Endodermal cell (in vitro differentiated cells): Measurements from ENCODE around the gene MMP2. TPM values are rescaled to one million over a fixed set of nuclear protein-coding genes. Genes with fewer than 3 reads are reported as not detected.

Experiments
- DNase-seq: peaks from one replicate; pipeline ENCODE4 v3.0.0-alpha.2; 2017
- H3K27ac ChIP-seq: 2 replicates; pipeline ENCODE4 v1.5.1; 2013; ENCODE audit warnings: mild to moderate bottlenecking, low read depth, low read length, moderate library complexity
- H3K27me3 ChIP-seq: 2 replicates; pipeline ENCODE4 v1.6.1; 2013; ENCODE audit warnings: mild to moderate bottlenecking, low read length, moderate library complexity; ENCODE audit not compliant: insufficient read depth, control insufficient read depth, poor library complexity, severe bottlenecking
- H3K36me3 ChIP-seq: 2 replicates; pipeline ENCODE4 v1.7.0; 2013; ENCODE audit warnings: mild to moderate bottlenecking, low read length, moderate library complexity; ENCODE audit not compliant: control insufficient read depth, insufficient read depth
- H3K4me1 ChIP-seq: one replicate; pipeline ENCODE4 v1.7.0; 2013; ENCODE audit warnings: low read length; ENCODE audit not compliant: control insufficient read depth, insufficient read depth
- H3K4me3 ChIP-seq: 2 replicates; pipeline ENCODE4 v1.5.1; 2013; ENCODE audit warnings: mild to moderate bottlenecking, low read length, moderate library complexity
- H3K9ac ChIP-seq: 2 replicates; pipeline ENCODE4 v1.6.1; 2013; ENCODE audit warnings: mild to moderate bottlenecking, low read length, moderate library complexity; ENCODE audit not compliant: poor library complexity, severe bottlenecking; ENCODE audit errors: extremely low read depth
- H3K9me3 ChIP-seq: 2 replicates; pipeline ENCODE4 v1.6.1; 2013; ENCODE audit warnings: mild to moderate bottlenecking, low read length, moderate library complexity; ENCODE audit not compliant: control insufficient read depth
- H3K27ac Mint-ChIP-seq: 2 replicates; pipeline ENCODE4 v1.8.0; 2020; ENCODE audit warnings: mixed read lengths
- H3K27me3 Mint-ChIP-seq: 2 replicates; pipeline ENCODE4 v1.8.0; 2021; ENCODE audit warnings: mild to moderate bottlenecking, mixed read lengths; ENCODE audit not compliant: insufficient read depth
- H3K36me3 Mint-ChIP-seq: 2 replicates; pipeline ENCODE4 v1.8.0; 2020; ENCODE audit warnings: low read depth, mixed read lengths
- H3K4me1 Mint-ChIP-seq: 2 replicates; pipeline ENCODE4 v1.8.0; 2020; ENCODE audit warnings: mixed read lengths
- H3K4me3 Mint-ChIP-seq: 2 replicates; pipeline ENCODE4 v1.8.0; 2020; ENCODE audit warnings: mild to moderate bottlenecking, moderate library complexity, mixed read lengths
- H3K9me3 Mint-ChIP-seq: 2 replicates; pipeline ENCODE4 v1.8.0; 2020; ENCODE audit warnings: mild to moderate bottlenecking, mixed read lengths
- WGBS, 2 experiments: methylation state at CpG; one replicate each; pipeline versions ENCODE4 v1.1.5 to v1.1.7; 2013; ENCODE audit warnings: missing lambda C conversion rate in 2 of 2, mixed read lengths in 1 of 2; ENCODE audit not compliant: insufficient coverage in 1 of 2, insufficient read length in 1 of 2; 5-methylcytosine and 5-hydroxymethylcytosine counted together
- total RNA-seq, 2 donors: library from RNA; stranded (reverse); fragmentation: NEBNext Ultra II Directional in 1 of 2; extraction: Animal tissue kit (Norgen Biotek cat#: 25700) in 1 of 2; gene quantifications; 2 replicates in 1 of 2; 3 replicates in 1 of 2; pipeline ENCODE4 v1.2.1, GENCODE V29; 2021
- TF ChIP-seq, protein P1 (sequence below): fragments of 200-600 bp; sonication (generic); conservative IDR thresholded peaks from 2 replicates; pipeline ENCODE4 v1.5.0; 2021; ENCODE audit warnings: antibody characterized with exemption, mild to moderate bottlenecking

MMP2 gene
- total RNA-seq, 2 donors from 2014 or later, result 65.0 to 80.4 TPM

DNA sequence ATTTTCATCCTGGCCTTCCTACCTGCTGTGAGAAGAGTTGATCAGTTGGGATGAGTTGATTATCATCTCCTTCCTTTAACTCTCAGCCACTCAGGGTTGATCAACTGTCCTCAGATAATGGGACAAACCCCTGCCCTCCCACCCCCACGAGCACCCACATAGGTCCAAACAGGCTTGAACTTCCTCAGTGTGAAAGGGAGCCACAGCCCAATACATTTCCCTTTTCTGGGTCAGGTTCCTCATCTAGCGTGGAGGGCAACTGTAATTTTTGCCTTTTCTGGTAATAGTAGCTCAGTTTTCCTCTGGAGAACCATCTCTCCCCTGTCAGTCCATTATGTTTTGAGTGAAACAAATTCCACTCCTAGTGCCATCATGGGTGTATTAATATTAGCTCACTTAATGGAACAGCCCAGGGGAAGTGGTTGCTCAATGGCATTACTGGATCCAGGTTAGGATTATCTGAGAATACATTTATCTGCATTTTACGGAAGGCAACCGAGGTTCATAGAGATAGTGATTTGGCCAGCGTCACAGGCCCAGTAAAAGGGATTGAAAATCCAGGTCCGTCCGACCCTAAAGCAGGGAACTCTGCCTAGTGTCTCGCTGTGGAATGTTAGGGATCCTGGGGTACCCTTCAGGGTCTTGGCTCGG is 29.4 kb downstream of the MMP2 start:
- WGBS, 2 experiments, result 77 to 78% methylated on average over 4 to 9 of the region's 9 CpGs
- no peak overlapping the region for H3K27ac ChIP-seq
- H3K9ac ChIP-seq, result no peak overlapping the region

DNA sequence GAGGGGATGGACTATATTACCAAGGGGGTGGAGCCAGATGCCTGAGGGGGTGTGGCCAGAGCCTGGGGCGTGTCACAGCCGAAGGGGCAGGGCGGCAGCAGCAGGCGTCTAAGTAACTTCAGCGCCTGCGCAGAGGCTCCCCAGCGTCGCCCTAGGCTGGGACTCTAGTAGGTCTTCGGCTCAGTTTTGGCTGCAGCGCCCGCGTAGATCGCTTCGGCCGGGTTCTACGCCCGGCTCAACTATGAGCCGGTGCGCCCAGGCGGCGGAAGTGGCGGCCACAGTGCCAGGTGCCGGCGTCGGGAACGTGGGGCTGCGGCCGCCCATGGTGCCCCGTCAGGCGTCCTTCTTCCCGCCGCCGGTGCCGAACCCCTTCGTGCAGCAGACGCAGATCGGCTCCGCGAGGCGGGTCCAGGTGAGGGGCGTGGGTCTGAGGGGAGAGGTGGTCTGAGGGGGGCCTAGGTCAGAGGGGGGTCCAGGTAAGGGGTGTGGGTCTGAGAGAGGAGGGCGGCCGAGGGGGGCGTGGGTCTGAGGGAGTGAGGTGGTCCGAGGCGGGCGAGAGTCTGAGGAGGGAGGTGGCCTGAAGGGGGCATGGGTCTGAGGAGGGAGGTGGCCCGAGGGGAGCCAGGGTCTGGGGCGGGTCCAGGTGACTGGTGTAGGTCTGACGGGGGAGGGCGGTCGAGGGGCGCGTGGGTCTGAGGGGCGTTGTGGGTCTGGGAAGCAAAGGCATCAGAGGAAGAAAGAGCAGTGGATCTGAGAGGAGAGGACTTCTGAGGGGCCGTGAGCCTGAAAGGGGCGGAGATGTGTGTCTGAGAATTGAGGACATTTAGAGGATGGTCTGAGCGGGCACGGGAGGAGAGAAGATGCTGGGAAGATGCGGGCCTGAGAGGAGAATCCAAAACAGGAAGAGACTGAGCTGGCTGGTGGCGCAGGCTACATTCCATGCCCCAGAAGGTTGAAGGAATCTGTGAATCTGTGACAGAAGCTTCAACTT is 30.2 kb downstream of the MMP2 start, which contains the start of gene LPCAT2:
LPCAT2 (plus strand) TSS at position 132 of the 991 bp plus-strand sequence; CDS start at position 242, 110 bp downstream.
- Histone ChIP-seq H3K9me3 (peaks cover 23% of the 10 kb centered on the region), H3K9ac (peak within 1 kb of the TSS; percentile 21), H3K27me3 (no peaks in the 10 kb centered on the region), H3K4me1 (peaks cover 5% of the 10 kb centered on the region), H3K4me3 (peak within 1 kb of the TSS; percentile 75), H3K27ac (no peak within 1 kb of the TSS), H3K36me3 (peaks cover 4% of the 10 kb centered on the region)
- Mint-ChIP-seq H3K4me3 (peak within 1 kb of the TSS; percentile 80), H3K4me1 (peaks cover 15% of the 10 kb centered on the region), H3K27me3 (peaks cover 6% of the 10 kb centered on the region), H3K9me3 (peaks cover 24% of the 10 kb centered on the region), H3K36me3 (peaks cover 27% of the 10 kb centered on the region), H3K27ac (peak within 1 kb of the TSS; percentile 81)
- 10 to 26% methylated on average over 14 to 61 of the region's 61 CpGs for WGBS, 2 experiments
- TF ChIP-seq, protein P1, sequence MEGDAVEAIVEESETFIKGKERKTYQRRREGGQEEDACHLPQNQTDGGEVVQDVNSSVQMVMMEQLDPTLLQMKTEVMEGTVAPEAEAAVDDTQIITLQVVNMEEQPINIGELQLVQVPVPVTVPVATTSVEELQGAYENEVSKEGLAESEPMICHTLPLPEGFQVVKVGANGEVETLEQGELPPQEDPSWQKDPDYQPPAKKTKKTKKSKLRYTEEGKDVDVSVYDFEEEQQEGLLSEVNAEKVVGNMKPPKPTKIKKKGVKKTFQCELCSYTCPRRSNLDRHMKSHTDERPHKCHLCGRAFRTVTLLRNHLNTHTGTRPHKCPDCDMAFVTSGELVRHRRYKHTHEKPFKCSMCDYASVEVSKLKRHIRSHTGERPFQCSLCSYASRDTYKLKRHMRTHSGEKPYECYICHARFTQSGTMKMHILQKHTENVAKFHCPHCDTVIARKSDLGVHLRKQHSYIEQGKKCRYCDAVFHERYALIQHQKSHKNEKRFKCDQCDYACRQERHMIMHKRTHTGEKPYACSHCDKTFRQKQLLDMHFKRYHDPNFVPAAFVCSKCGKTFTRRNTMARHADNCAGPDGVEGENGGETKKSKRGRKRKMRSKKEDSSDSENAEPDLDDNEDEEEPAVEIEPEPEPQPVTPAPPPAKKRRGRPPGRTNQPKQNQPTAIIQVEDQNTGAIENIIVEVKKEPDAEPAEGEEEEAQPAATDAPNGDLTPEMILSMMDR, result peak; percentile 37
- peak; percentile 98 for DNase-seq

More for the DNA sequence above, 29.4 kb downstream of the MMP2 start:
- Histone ChIP-seq H3K9me3 (peaks cover 19% of the 10 kb centered on the region), H3K4me3 (no peak overlapping the region), H3K27me3 (no peaks in the 10 kb centered on the region), H3K36me3 (peaks cover 4% of the 10 kb centered on the region), H3K4me1 (peaks cover 5% of the 10 kb centered on the region)
- TF ChIP-seq, protein P1, result no peak
- H3K9me3 Mint-ChIP-seq, result peaks cover 17% of the 10 kb centered on the region
- peaks cover 25% of the 10 kb centered on the region for H3K36me3 Mint-ChIP-seq
- peak overlapping the region; percentile 80 for H3K4me3 Mint-ChIP-seq
- H3K4me1 Mint-ChIP-seq, result peaks cover 15% of the 10 kb centered on the region
- H3K27ac Mint-ChIP-seq, result no peak overlapping the region
- peak; percentile 29 for DNase-seq
- H3K27me3 Mint-ChIP-seq, result peaks cover 6% of the 10 kb centered on the region

- H3K9ac ChIP-seq, result no peak overlapping the region
- Mint-ChIP-seq H3K27ac (no peak overlapping the region), H3K4me1 (peaks cover 15% of the 10 kb centered on the region), H3K27me3 (peaks cover 6% of the 10 kb centered on the region), H3K36me3 (peaks cover 27% of the 10 kb centered on the region), H3K9me3 (peaks cover 27% of the 10 kb centered on the region), H3K4me3 (peak overlapping the region; percentile 80)
- H3K9me3 ChIP-seq, result peaks cover 23% of the 10 kb centered on the region
- 49 to 50% methylated on average over 1 to 2 of the region's 4 CpGs for WGBS, 2 experiments
- no peak for DNase-seq
- H3K27ac ChIP-seq, result no peak overlapping the region
- peak overlapping the region; percentile 75 for H3K4me3 ChIP-seq
- H3K36me3 ChIP-seq, result peaks cover 4% of the 10 kb centered on the region
- H3K4me1 ChIP-seq, result peaks cover 5% of the 10 kb centered on the region
- H3K27me3 ChIP-seq, result no peaks in the 10 kb centered on the region
- TF ChIP-seq, protein P1, result no peak
Observed at GRCh38 chr16:55510185-55510805, 31.3 kb downstream of the MMP2 start.
